GM12878 (cell line): ENCODE results near the gene EFTUD2. TPM values are rescaled to one million over a fixed set of nuclear protein-coding genes. Genes with fewer than 3 reads are reported as not detected.

ENCODE experiments used
- IKZF1 ChIP-seq: fragments of 450-650 bp; conservative IDR thresholded peaks from 2 replicates; pipeline ENCODE4 v1.6.1; 2017; ENCODE audit warnings: antibody characterized with exemption, mild to moderate bottlenecking
- POU2F2 ChIP-seq: IDR thresholded peaks from 3 replicates; pipeline ENCODE4 v1.6.1; 2011; ENCODE audit warnings: low read depth, mild to moderate bottlenecking, low read length, borderline replicate concordance
- ZNF217 ChIP-seq: fragments of 450-650 bp; IDR thresholded peaks from 2 replicates; pipeline ENCODE4 v1.6.1; 2017; ENCODE audit warnings: antibody characterized with exemption, mild to moderate bottlenecking
- polyA plus RNA-seq, 11 experiments: library from polyadenylated mRNA; depleted of rRNA in 4 of 11; unstranded in 6 of 11; stranded (reverse) in 5 of 11; fragments of >200 nt; fragmentation: Nextera tagmentation in 4 of 11; fragmentation: Illumina TruSeq in 1 of 11; extraction: Ambion mirVana in 4 of 11; extraction: Trizol in 1 of 11; gene quantifications; 1 replicate in 1 of 11; 2 replicates in 10 of 11; pipeline versions ENCODE4 v1.2.1 to v1.2.3, GENCODE V29; 2011 to 2016; ENCODE audit warnings: inconsistent platforms in 2 of 11, missing spikeins in 2 of 11, low read depth in 1 of 11
- total RNA-seq, 4 experiments: library from RNA; depleted of rRNA in 3 of 4; stranded (reverse); fragments of >200 nt in 3 of 4; fragmentation: Illumina TruSeq in 1 of 4; extraction: Trizol in 1 of 4; gene quantifications; 2 replicates each; pipeline versions ENCODE4 v1.2.1 to v1.2.3, GENCODE V29; 2013 to 2021
- TF ChIP-seq, protein P1 (sequence below): fragments of 450-650 bp; formaldehyde crosslinking; IDR thresholded peaks from 2 replicates; pipeline ENCODE4 v1.4.0; 2020; ENCODE audit warnings: mild to moderate bottlenecking, moderate library complexity
- TF ChIP-seq, protein P2 (sequence below): fragments of 450-650 bp; IDR thresholded peaks from 2 replicates; pipeline ENCODE4 v1.6.1; 2017; ENCODE audit warnings: mild to moderate bottlenecking, low read depth, inconsistent platforms; ENCODE audit not compliant: poor library complexity, severe bottlenecking

EFTUD2 gene
- total and polyA plus RNA-seq, 10 of the 15 experiments (the other 5 are each of a cell fraction or from before 2014, with no cell fraction given): 33.0 to 198 (median 126) TPM

DNA sequence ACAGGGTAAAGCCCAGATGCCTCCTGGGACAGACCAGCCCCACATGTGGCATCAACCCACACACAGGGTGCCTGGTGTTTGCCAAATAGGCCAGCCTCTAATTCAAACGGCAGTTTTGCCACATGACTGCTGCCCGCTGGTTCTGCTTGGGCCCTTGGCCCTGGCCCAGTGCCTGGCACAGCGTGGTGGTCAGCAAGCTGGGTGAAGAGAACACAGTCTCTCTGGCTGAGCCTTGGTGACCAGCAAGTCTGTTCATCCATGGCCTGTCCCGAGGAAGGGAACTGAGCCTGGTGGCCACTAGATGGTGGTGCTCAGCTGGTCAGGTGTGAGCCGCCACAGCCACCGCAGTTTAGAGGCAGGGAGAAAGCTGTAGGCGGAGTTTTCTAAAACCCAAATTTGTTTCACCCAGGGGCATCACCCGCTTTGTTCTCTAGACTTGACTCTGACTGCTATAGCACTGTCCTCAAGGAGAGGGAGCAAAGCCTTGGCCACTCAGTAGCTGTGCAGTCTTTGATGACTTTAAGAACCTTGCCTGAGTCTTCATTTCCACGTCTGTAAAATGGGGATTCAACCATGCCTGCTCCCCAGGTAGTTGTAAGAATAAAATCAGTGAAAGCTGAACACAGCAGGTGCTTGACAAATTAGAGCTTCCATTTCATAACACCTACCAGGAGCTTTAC is 20.8 kb upstream of the EFTUD2 start (continued):
- TF ChIP-seq ZNF217 (peak; percentile 47; the same call in 1 of the 2 replicates), IKZF1 (peak; percentile 5; the same call in 1 of the 2 replicates), POU2F2 (peak; percentile 65; the same call in 2 of the 3 replicates)
- TF ChIP-seq, protein P1, sequence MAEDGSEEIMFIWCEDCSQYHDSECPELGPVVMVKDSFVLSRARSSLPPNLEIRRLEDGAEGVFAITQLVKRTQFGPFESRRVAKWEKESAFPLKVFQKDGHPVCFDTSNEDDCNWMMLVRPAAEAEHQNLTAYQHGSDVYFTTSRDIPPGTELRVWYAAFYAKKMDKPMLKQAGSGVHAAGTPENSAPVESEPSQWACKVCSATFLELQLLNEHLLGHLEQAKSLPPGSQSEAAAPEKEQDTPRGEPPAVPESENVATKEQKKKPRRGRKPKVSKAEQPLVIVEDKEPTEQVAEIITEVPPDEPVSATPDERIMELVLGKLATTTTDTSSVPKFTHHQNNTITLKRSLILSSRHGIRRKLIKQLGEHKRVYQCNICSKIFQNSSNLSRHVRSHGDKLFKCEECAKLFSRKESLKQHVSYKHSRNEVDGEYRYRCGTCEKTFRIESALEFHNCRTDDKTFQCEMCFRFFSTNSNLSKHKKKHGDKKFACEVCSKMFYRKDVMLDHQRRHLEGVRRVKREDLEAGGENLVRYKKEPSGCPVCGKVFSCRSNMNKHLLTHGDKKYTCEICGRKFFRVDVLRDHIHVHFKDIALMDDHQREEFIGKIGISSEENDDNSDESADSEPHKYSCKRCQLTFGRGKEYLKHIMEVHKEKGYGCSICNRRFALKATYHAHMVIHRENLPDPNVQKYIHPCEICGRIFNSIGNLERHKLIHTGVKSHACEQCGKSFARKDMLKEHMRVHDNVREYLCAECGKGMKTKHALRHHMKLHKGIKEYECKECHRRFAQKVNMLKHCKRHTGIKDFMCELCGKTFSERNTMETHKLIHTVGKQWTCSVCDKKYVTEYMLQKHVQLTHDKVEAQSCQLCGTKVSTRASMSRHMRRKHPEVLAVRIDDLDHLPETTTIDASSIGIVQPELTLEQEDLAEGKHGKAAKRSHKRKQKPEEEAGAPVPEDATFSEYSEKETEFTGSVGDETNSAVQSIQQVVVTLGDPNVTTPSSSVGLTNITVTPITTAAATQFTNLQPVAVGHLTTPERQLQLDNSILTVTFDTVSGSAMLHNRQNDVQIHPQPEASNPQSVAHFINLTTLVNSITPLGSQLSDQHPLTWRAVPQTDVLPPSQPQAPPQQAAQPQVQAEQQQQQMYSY: no peak
- TF ChIP-seq, protein P2, sequence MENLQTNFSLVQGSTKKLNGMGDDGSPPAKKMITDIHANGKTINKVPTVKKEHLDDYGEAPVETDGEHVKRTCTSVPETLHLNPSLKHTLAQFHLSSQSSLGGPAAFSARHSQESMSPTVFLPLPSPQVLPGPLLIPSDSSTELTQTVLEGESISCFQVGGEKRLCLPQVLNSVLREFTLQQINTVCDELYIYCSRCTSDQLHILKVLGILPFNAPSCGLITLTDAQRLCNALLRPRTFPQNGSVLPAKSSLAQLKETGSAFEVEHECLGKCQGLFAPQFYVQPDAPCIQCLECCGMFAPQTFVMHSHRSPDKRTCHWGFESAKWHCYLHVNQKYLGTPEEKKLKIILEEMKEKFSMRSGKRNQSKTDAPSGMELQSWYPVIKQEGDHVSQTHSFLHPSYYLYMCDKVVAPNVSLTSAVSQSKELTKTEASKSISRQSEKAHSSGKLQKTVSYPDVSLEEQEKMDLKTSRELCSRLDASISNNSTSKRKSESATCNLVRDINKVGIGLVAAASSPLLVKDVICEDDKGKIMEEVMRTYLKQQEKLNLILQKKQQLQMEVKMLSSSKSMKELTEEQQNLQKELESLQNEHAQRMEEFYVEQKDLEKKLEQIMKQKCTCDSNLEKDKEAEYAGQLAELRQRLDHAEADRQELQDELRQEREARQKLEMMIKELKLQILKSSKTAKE: peak; percentile 21
